COLO668 (cell line): ENCODE measurements around the gene SUGCT.
"Not testable (repeated sequence)": the region's sequence is repeated elsewhere in the genome, so short reads cannot be mapped to it uniquely, and the experiment has no call there.

ENCODE experiments used
- DNase-seq: peaks from one replicate; lab custom pipeline; 2025; ENCODE audit not compliant: unreplicated experiment; lab: John Stamatoyannopoulos, UW

Gene SUGCT

GRCh38 chr7:40649247-40649646 lies 514.4 kb downstream of the SUGCT start:
- no peak for DNase-seq

GRCh38 chr7:40650903-40651302 lies 516.1 kb downstream of the SUGCT start:
- DNase-seq = not testable (repeated sequence)

GRCh38 chr7:40654171-40654570 lies 519.4 kb downstream of the SUGCT start:
- DNase-seq = no peak

- no peak for DNase-seq
Observed at GRCh38 chr7:40655426-40655825, 520.6 kb downstream of the SUGCT start.

- DNase-seq = no peak
Observed at GRCh38 chr7:40656349-40656748, 521.5 kb downstream of the SUGCT start.

- DNase-seq = no peak
Observed at GRCh38 chr7:40658729-40659128, 523.9 kb downstream of the SUGCT start.

- no peak for DNase-seq
Observed at GRCh38 chr7:40659231-40659630, 524.4 kb downstream of the SUGCT start.

GRCh38 chr7:40673285-40673684 lies 538.5 kb downstream of the SUGCT start:
- DNase-seq = no peak

GRCh38 chr7:40674316-40674715 lies 539.5 kb downstream of the SUGCT start:
- no peak for DNase-seq

GRCh38 chr7:40675741-40676140 lies 540.9 kb downstream of the SUGCT start:
- no peak for DNase-seq

- no peak for DNase-seq
Observed at GRCh38 chr7:40676221-40676620, 541.4 kb downstream of the SUGCT start.

GRCh38 chr7:40680657-40681056 lies 545.9 kb downstream of the SUGCT start:
- no peak for DNase-seq

- DNase-seq = no peak
Observed at GRCh38 chr7:40682696-40683095, 547.9 kb downstream of the SUGCT start.

- no peak for DNase-seq
Observed at GRCh38 chr7:40694026-40694809, 559.4 kb downstream of the SUGCT start.

GRCh38 chr7:40694991-40695390 lies 560.2 kb downstream of the SUGCT start:
- DNase-seq = no peak

GRCh38 chr7:40697653-40698052 lies 562.8 kb downstream of the SUGCT start:
- no peak for DNase-seq

GRCh38 chr7:40698214-40698920 lies 563.6 kb downstream of the SUGCT start:
- DNase-seq = no peak

GRCh38 chr7:40698921-40699260 lies 564.1 kb downstream of the SUGCT start:
- DNase-seq = no peak

- no peak for DNase-seq
Observed at GRCh38 chr7:40700653-40701421, 566.0 kb downstream of the SUGCT start.

- no peak for DNase-seq
Observed at GRCh38 chr7:40701836-40702551, 567.2 kb downstream of the SUGCT start.

- no peak for DNase-seq
Observed at GRCh38 chr7:40704172-40704571, 569.4 kb downstream of the SUGCT start.
